Measurements from ENCODE around the gene CAVIN1.

GRCh38 chr17:42409523-42410318 lies 13.3 kb downstream of the CAVIN1 start:
- TF ChIP-seq EZH2 (optimal IDR thresholded peaks at IDR 0.05; ENCODE audit: low read depth, low read length) = no peak
- no peak for TF ChIP-seq CTCF (IDR thresholded peaks at IDR 0.05; ENCODE audit: low read length)
- no peak for TF ChIP-seq EZH2phosphoT487 (IDR thresholded peaks at IDR 0.05; ENCODE audit: low read length)
